Panc1 (cell line): ENCODE results near the gene GALNT16. TPM values are rescaled to one million over a fixed set of nuclear protein-coding genes. Genes with fewer than 3 reads are reported as not detected.

Experiments
- ATAC-seq: fragments of 200-7000 bp; cut with Tn5 transposase; 2 replicates; pipeline ENCODE4 v1.9.1; 2020; ENCODE audit warnings: mild to moderate bottlenecking, moderate library complexity
- BruUV-seq: library from RNA; stranded (reverse); fragments of 400-500 nt; replicated peaks from 2 replicates; lab custom pipeline; 2021; lab: Mats Ljungman, UMichigan
- CTCF ChIA-PET: fragments of 300-600 bp; sonication (Branson Sonifier 250); formaldehyde crosslinking; loops from one replicate; lab custom pipeline; 2022; ENCODE audit warnings: antibody characterized with exemption; lab: Charles Lee
- POLR2A ChIA-PET: fragments of 300-600 bp; sonication (Branson Sonifier 250); formaldehyde crosslinking; loops from one replicate; lab custom pipeline; 2022; ENCODE audit warnings: antibody characterized with exemption; lab: Charles Lee
- DNase-seq: peaks from one replicate; pipeline ENCODE4 v3.0.0-alpha.2; 2010; ENCODE audit warnings: low read depth, low spot score
- H3K27ac ChIP-seq: 2 replicates; pipeline ENCODE4 v1.5.1; 2011; ENCODE audit warnings: mild to moderate bottlenecking, low read length, inconsistent platforms
- H3K27me3 ChIP-seq: fragments of 200-500 bp; sonication (Bioruptor generic); 2 replicates; pipeline ENCODE4 v1.6.0; 2014; ENCODE audit warnings: low read length, inconsistent platforms; ENCODE audit not compliant: control insufficient read depth, insufficient read depth
- H3K36me3 ChIP-seq: fragments of 200-500 bp; sonication (Bioruptor generic); 2 replicates; pipeline ENCODE4 v1.5.1; 2014; ENCODE audit warnings: inconsistent platforms, mild to moderate bottlenecking, low read length, moderate library complexity; ENCODE audit not compliant: control insufficient read depth, insufficient read depth
- H3K4me1 ChIP-seq: 2 replicates; pipeline ENCODE4 v1.5.1; 2011; ENCODE audit warnings: inconsistent platforms, mild to moderate bottlenecking, low read length, moderate library complexity; ENCODE audit not compliant: control insufficient read depth, insufficient read depth
- H3K4me3 ChIP-seq, 2 experiments: 2 replicates each; pipeline ENCODE4 v1.5.1; 2011 to 2012; ENCODE audit warnings: low read depth in 2 of 2, low read length in 2 of 2, mild to moderate bottlenecking in 2 of 2, inconsistent platforms in 1 of 2, moderate library complexity in 1 of 2
- H3K9me3 ChIP-seq: fragments of 200-500 bp; sonication (Bioruptor generic); 2 replicates; pipeline ENCODE4 v1.5.1; 2014; ENCODE audit warnings: low read depth, mild to moderate bottlenecking, inconsistent platforms, low read length, moderate library complexity; ENCODE audit not compliant: control insufficient read depth, insufficient read depth
- CTCF ChIP-seq: fragments of 450-650 bp; IDR thresholded peaks from 2 replicates; pipeline ENCODE4 v1.5.1; 2017; ENCODE audit warnings: mild to moderate bottlenecking
- POLR2AphosphoS5 ChIP-seq: IDR thresholded peaks from 2 replicates; pipeline ENCODE4 v1.6.1; 2012; ENCODE audit warnings: mild to moderate bottlenecking, low read depth, low read length, moderate library complexity
- REST ChIP-seq, 2 experiments: IDR thresholded peaks; 2 replicates each; pipeline ENCODE4 v1.6.1; 2011 to 2012; ENCODE audit warnings: low read depth in 2 of 2, control low read depth in 1 of 2, low read length in 1 of 2, mild to moderate bottlenecking in 1 of 2, moderate library complexity in 1 of 2; ENCODE audit not compliant: insufficient read depth in 1 of 2
- SIN3A ChIP-seq: IDR thresholded peaks from 2 replicates; pipeline ENCODE4 v1.6.1; 2012; ENCODE audit warnings: low read depth, mild to moderate bottlenecking, low read length, moderate library complexity, borderline replicate concordance; ENCODE audit not compliant: insufficient read depth
- TCF7L2 ChIP-seq: IDR thresholded peaks from 2 replicates; pipeline ENCODE4 v1.6.1; 2011; ENCODE audit warnings: mild to moderate bottlenecking, low read depth, low read length, inconsistent platforms
- in situ Hi-C: cut with HindIII; loops from 2 replicates; pipeline ENCODE4 v1.10.0; 2016; ENCODE audit warnings: low sequenced_read_pairs, low pct_unique_long_range_greater_than_20kb
- intact Hi-C: fragments of 100-400 bp; cut with micrococcal nuclease; formaldehyde crosslinking; loops from one replicate; pipeline ENCODE4 v1.10.0; 2022; ENCODE audit not compliant: unreplicated experiment
- total RNA-seq: library from RNA; stranded (reverse); gene quantifications from one replicate; pipeline ENCODE4 v1.2.1, GENCODE V29; 2021; ENCODE audit not compliant: unreplicated experiment

The GALNT16 gene
- total RNA-seq, 1 experiment from 2014 or later, result 0.72 TPM

GRCh38 chr14:69312608-69313007 lies 52.6 kb downstream of the GALNT16 start:
- CTCF ChIA-PET, result no interaction called here
- no peak for TF ChIP-seq POLR2AphosphoS5
- in situ Hi-C loops, result no loop called here
- ATAC-seq (no peak), DNase-seq (no peak)
- Histone ChIP-seq H3K27ac (no peak overlapping the region), H3K4me3 (no peak overlapping the region), H3K9me3 (no peaks in the 10 kb centered on the region), H3K4me1 (no peaks in the 10 kb centered on the region), H3K27me3 (peaks cover 2% of the 10 kb centered on the region; the same call in 1 of the 2 replicates), H3K36me3 (no peaks in the 10 kb centered on the region)
- intact Hi-C loops, result no loop called here
- BruUV-seq, result no TSS peak
- POLR2A ChIA-PET, result no interaction called here

GRCh38 chr14:69313176-69313575 lies 53.2 kb downstream of the GALNT16 start:
- H3K27me3 ChIP-seq, result peaks cover 2% of the 10 kb centered on the region; the same call in 1 of the 2 replicates
- intact Hi-C loops (no loop called here), in situ Hi-C loops (no loop called here)
- H3K4me3 ChIP-seq, result no peak overlapping the region
- no TSS peak for BruUV-seq
- no peak for DNase-seq
- ChIA-PET CTCF (no interaction called here), POLR2A (no interaction called here)
- no peak for ATAC-seq
- H3K27ac ChIP-seq, result no peak overlapping the region
- TF ChIP-seq REST (IDR thresholded peaks at IDR 0.05; ENCODE audit: insufficient read depth in 1 of 2, low read depth in 2 of 2, low read length in 1 of 2), result no peak
- no peak for TF ChIP-seq CTCF
- no peak for TF ChIP-seq POLR2AphosphoS5
- no peak for TF ChIP-seq SIN3A
- TF ChIP-seq TCF7L2, result no peak
- no peaks in the 10 kb centered on the region for H3K36me3 ChIP-seq
- H3K4me1 ChIP-seq, result no peaks in the 10 kb centered on the region
- no peaks in the 10 kb centered on the region for H3K9me3 ChIP-seq

GRCh38 chr14:69314327-69314726 lies 54.4 kb downstream of the GALNT16 start:
- no TSS peak for BruUV-seq
- CTCF ChIA-PET, result no interaction called here
- intact Hi-C loops (no loop called here), in situ Hi-C loops (no loop called here)
- POLR2A ChIA-PET, result no interaction called here
- no peak overlapping the region for H3K27ac ChIP-seq
- no peak for DNase-seq
- H3K4me3 ChIP-seq, result no peak overlapping the region
- no peaks in the 10 kb centered on the region for H3K36me3 ChIP-seq
- ATAC-seq, result no peak
- H3K4me1 ChIP-seq, result no peaks in the 10 kb centered on the region
- TF ChIP-seq REST (IDR thresholded peaks at IDR 0.05; ENCODE audit: insufficient read depth in 1 of 2, low read depth in 2 of 2, low read length in 1 of 2) (no peak), CTCF (no peak), TCF7L2 (no peak), SIN3A (no peak), POLR2AphosphoS5 (no peak)
- H3K9me3 ChIP-seq, result no peaks in the 10 kb centered on the region
- H3K27me3 ChIP-seq, result no peaks in the 10 kb centered on the region; the same call in 1 of the 2 replicates
